ENCODE results near the gene TXNDC11. TPM values are rescaled to one million over a fixed set of nuclear protein-coding genes. Genes with fewer than 3 reads are reported as not detected.
"Not testable (repeated sequence)": the region's sequence is repeated elsewhere in the genome, so short reads cannot be mapped to it uniquely, and the experiment has no call there.

Gene TXNDC11, protein sequence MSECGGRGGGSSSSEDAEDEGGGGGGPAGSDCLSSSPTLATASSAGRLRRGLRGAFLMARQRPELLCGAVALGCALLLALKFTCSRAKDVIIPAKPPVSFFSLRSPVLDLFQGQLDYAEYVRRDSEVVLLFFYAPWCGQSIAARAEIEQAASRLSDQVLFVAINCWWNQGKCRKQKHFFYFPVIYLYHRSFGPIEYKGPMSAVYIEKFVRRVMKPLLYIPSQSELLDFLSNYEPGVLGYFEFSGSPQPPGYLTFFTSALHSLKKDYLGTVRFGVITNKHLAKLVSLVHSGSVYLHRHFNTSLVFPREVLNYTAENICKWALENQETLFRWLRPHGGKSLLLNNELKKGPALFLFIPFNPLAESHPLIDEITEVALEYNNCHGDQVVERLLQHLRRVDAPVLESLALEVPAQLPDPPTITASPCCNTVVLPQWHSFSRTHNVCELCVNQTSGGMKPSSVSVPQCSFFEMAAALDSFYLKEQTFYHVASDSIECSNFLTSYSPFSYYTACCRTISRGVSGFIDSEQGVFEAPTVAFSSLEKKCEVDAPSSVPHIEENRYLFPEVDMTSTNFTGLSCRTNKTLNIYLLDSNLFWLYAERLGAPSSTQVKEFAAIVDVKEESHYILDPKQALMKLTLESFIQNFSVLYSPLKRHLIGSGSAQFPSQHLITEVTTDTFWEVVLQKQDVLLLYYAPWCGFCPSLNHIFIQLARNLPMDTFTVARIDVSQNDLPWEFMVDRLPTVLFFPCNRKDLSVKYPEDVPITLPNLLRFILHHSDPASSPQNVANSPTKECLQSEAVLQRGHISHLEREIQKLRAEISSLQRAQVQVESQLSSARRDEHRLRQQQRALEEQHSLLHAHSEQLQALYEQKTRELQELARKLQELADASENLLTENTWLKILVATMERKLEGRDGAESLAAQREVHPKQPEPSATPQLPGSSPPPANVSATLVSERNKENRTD
- 10 to 100 TPM; 28.4 to 29.9 TPM for total RNA-seq

DNA sequence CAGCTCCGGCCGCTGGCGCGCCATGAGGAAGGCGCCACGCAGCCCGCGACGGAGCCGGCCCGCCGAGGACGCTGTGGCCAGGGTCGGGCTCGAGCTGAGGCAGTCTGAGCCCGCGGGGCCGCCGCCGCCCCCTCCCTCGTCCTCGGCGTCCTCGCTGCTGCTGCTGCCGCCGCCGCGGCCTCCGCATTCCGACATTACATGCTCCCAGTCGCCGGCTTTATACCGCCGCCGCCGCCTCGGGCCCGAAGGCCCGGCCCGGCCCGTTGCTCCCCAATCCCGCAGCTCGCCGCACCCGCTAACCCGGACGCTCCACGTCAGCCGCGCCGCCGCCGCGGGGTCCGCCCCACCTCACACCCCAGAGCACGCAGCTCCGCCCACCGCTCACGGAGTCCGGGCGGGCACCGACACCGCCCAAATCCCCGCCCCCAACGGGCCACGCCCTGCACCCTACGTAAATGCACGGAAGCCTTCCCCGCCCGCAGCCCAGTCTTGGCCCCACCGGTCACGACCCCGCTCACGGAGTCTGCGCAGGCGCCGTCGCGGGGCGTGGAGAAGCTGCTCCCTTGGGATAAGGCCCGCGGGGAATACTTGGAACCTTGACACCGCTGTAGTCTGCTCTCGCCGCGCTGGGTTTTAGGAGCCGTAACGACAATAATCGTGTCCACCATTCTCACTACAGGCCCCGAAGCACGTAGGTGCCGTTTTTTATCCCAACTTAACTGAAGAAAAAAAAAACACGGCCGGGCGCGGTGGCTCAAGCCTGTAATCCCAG lies at the start of gene TXNDC11:
Gene TXNDC11 (minus strand): TSS at position 322 of the 772 bp plus-strand sequence. CDS start 127 bp downstream, at position 195.
- CTCF ChIA-PET, result interaction anchor here (0.9 to 5.7 kb wide), 8 partner anchors 24 to 211 kb away, joined by 3 to 38 read pairs (median 4); partner anchors contain the start of gene ZC3H7A
- POLR2A ChIA-PET, result interaction anchor here (0.6 to 4.3 kb wide), 17 partner anchors 8 to 776 kb away, joined by 3 to 50 read pairs (median 4); partner anchors contain the start of genes GSPT1, LITAF, RSL1D1 and SOCS1
- intact Hi-C loops (cut with micrococcal nuclease), result loop anchor here (1.0 to 5.0 kb wide), 6 partner anchors 41 to 326 kb away; partner anchors contain the start of genes RSL1D1 and ZC3H7A
- H3K36me3 Mint-ChIP-seq, result peaks cover 19% of the 10 kb centered on the region
- H3K4me3 Mint-ChIP-seq, result peak within 1 kb of the TSS; percentile 89
- H3K9me3 Mint-ChIP-seq, result no peaks in the 10 kb centered on the region
- peak within 1 kb of the TSS; percentile 94 for H3K27ac Mint-ChIP-seq
- peaks cover 47% of the 10 kb centered on the region for H3K4me1 Mint-ChIP-seq (ENCODE audit: low read depth)
- no peaks in the 10 kb centered on the region for H3K27me3 Mint-ChIP-seq
- DNase-seq, result peak; percentile 99

DNA sequence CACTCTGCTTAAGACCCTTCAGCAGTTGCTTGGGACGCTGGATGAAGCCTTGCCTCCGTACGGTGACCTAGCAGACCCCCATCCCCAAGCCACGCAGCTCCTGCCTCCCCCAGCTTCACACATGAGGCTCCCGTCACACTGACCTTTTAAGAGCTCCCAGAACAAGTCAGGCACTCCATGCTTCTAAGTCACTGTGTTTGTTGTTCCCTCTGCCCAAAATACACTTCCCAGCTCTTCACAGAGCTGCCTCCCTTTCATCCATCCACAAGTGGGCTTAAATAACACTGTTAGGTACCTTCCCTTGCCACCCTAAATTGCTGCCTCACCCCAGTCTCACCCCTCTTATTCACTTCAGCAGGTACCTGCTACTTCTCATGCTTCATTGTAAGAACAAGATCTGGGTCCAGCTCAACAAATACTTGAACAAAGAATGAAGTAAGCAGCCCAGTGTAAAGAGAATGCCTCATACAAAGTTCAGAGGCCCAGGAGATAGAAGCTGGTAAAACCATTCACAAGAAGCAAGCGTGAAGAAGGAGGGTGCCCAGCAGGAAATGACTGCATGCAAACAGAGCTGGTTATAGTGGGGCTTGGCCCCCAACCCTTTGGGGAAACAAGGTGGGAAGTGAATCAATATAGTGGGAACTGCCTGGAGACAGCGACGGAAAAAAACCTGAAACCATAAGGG lies 48.6 kb upstream of the TXNDC11 start:
- no peaks in the 10 kb centered on the region for H3K27me3 Mint-ChIP-seq
- H3K4me3 Mint-ChIP-seq, result no peak overlapping the region
- H3K27ac Mint-ChIP-seq, result peak overlapping the region; percentile 71
- intact Hi-C loops (cut with micrococcal nuclease), result no loop called here
- ChIA-PET POLR2A (interaction anchor here (1.1 to 2.1 kb wide), 5 partner anchors 8 to 114 kb away, joined by 3 to 6 read pairs (median 4); partner anchors contain the start of gene TXNDC11), CTCF (interaction anchor here (0.6 kb wide), 2 partner anchors 64 to 916 kb away, joined by 3 to 4 read pairs; no protein-coding TSS in a partner anchor)
- H3K36me3 Mint-ChIP-seq, result peaks cover 30% of the 10 kb centered on the region
- peaks cover 86% of the 10 kb centered on the region for H3K4me1 Mint-ChIP-seq (ENCODE audit: low read depth)
- DNase-seq, result peak; percentile 12
- no peaks in the 10 kb centered on the region for H3K9me3 Mint-ChIP-seq

- DNase-seq, result peak; percentile 34
- no peaks in the 10 kb centered on the region for H3K27me3 Mint-ChIP-seq
- POLR2A ChIA-PET, result no interaction called here
- peaks cover 80% of the 10 kb centered on the region for H3K4me1 Mint-ChIP-seq (ENCODE audit: low read depth)
- CTCF ChIA-PET, result interaction anchor here (1.9 kb wide), 1 partner anchor 9 kb away, joined by 8 read pairs; the partner anchor contains the start of gene ZC3H7A
- H3K36me3 Mint-ChIP-seq, result peaks cover 13% of the 10 kb centered on the region
- H3K9me3 Mint-ChIP-seq, result no peaks in the 10 kb centered on the region
- H3K27ac Mint-ChIP-seq, result peak overlapping the region; percentile 74
- intact Hi-C loops (cut with micrococcal nuclease), result no loop called here
- H3K4me3 Mint-ChIP-seq, result no peak overlapping the region
Observed at GRCh38 chr16:11788914-11789313, 46.3 kb upstream of the TXNDC11 start.

GRCh38 chr16:11784980-11785599 lies 42.4 kb upstream of the TXNDC11 start:
- H3K27me3 Mint-ChIP-seq; H3K9me3 Mint-ChIP-seq; DNase-seq; intact Hi-C loops (cut with micrococcal nuclease); H3K4me3 Mint-ChIP-seq: not testable (repeated sequence)
- peaks cover 21% of the 10 kb centered on the region for H3K36me3 Mint-ChIP-seq
- peaks cover 78% of the 10 kb centered on the region for H3K4me1 Mint-ChIP-seq (ENCODE audit: low read depth)
- CTCF ChIA-PET, result interaction anchor here (0.6 to 10.2 kb wide), 3 partner anchors 12 to 42 kb away, joined by 3 to 99 read pairs (median 3); partner anchors contain the start of genes TXNDC11 and ZC3H7A
- POLR2A ChIA-PET, result interaction anchor here (0.7 to 5.4 kb wide), 2 partner anchors 12 to 204 kb away, joined by 3 to 34 read pairs; partner anchors contain the start of gene ZC3H7A
- peak overlapping the region; percentile 100 for H3K27ac Mint-ChIP-seq

GRCh38 chr16:11784381-11784780 lies 41.7 kb upstream of the TXNDC11 start:
- ChIA-PET POLR2A (interaction anchor here (5.4 kb wide), 1 partner anchor 13 kb away, joined by 34 read pairs; the partner anchor contains the start of gene ZC3H7A), CTCF (interaction anchor here (0.7 to 10.2 kb wide), 4 partner anchors 8 to 41 kb away, joined by 3 to 99 read pairs (median 4); partner anchors contain the start of genes TXNDC11 and ZC3H7A)
- H3K27ac Mint-ChIP-seq, result peak overlapping the region; percentile 100
- H3K27me3 Mint-ChIP-seq; H3K4me3 Mint-ChIP-seq; intact Hi-C loops (cut with micrococcal nuclease); DNase-seq; H3K9me3 Mint-ChIP-seq: not testable (repeated sequence)
- peaks cover 74% of the 10 kb centered on the region for H3K4me1 Mint-ChIP-seq (ENCODE audit: low read depth)
- H3K36me3 Mint-ChIP-seq, result peaks cover 23% of the 10 kb centered on the region

DNA sequence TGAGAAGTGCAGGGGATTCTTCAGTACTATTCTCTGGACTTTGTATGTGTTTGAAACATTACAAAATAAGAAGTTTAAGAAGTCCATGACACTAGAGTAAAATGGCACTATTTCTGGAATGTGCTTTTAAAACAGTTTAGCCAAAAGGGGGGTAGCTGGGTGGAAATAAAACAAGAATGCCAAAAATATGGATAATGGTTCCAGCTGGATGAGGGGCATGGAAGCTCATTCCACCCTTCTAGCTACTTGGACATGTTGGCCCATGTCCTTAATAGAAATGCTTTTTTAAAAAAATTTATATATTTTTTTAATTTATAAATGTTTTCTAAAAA lies 41.3 kb upstream of the TXNDC11 start:
- intact Hi-C loops (cut with micrococcal nuclease), result no loop called here
- peaks cover 71% of the 10 kb centered on the region for H3K4me1 Mint-ChIP-seq (ENCODE audit: low read depth)
- no peaks in the 10 kb centered on the region for H3K9me3 Mint-ChIP-seq
- no peak for DNase-seq
- H3K36me3 Mint-ChIP-seq, result peaks cover 24% of the 10 kb centered on the region
- POLR2A ChIA-PET, result interaction anchor here (5.4 kb wide), 1 partner anchor 13 kb away, joined by 34 read pairs; the partner anchor contains the start of gene ZC3H7A
- peak overlapping the region; percentile 100 for H3K27ac Mint-ChIP-seq
- H3K4me3 Mint-ChIP-seq, result peak overlapping the region; percentile 78
- CTCF ChIA-PET, result interaction anchor here (0.7 to 10.2 kb wide), 4 partner anchors 9 to 41 kb away, joined by 3 to 99 read pairs (median 4); partner anchors contain the start of genes TXNDC11 and ZC3H7A
- H3K27me3 Mint-ChIP-seq, result no peaks in the 10 kb centered on the region

DNA sequence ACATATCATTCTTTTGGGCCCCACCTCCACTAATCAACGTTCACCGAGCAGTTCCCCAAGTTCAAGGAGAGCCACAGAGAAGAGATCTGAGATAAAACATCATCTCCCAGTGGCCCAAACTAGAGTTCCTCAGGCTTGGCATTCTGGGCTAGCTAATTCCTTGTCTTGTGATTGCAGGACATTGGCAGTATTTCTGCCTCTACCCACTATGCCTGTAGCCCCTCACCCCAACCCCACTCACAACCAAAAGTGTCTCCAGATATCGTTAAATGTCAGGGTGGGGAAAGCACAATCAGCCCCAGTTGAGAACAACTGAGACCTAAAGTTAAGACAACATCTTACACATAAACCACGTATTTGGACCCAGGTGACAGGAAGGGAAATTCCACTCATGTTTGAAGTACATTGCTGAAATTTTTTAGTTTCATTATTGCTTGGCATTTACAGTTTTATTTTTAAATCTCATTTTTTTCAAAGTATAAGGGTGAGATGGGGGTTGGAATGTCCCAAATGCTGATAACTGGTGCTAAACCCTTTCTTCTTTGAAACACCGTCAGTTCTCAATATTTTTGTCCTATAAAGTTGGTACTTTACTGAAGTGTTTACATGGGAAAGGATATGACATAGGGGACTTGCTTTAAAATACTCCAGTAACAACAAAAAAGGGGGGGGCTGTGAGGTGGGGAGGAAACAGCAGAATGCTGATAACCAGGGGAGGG lies 40.8 kb upstream of the TXNDC11 start:
- ChIA-PET POLR2A (interaction anchor here (0.6 to 5.4 kb wide), 6 partner anchors 8 to 53 kb away, joined by 3 to 34 read pairs (median 4); partner anchors contain the start of genes TXNDC11 and ZC3H7A), CTCF (interaction anchor here (0.7 to 10.2 kb wide), 3 partner anchors 9 to 14 kb away, joined by 3 to 99 read pairs (median 4); partner anchors contain the start of gene ZC3H7A)

GRCh38 chr16:11781773-11782172 lies 39.1 kb upstream of the TXNDC11 start:
- DNase-seq, result no peak
- intact Hi-C loops (cut with micrococcal nuclease), result no loop called here
- Mint-ChIP-seq H3K9me3 (no peaks in the 10 kb centered on the region), H3K27me3 (no peaks in the 10 kb centered on the region), H3K36me3 (peaks cover 24% of the 10 kb centered on the region), H3K27ac (peak overlapping the region; percentile 100), H3K4me1 (ENCODE audit: low read depth) (peaks cover 51% of the 10 kb centered on the region), H3K4me3 (peak overlapping the region; percentile 52)
- ChIA-PET CTCF (interaction anchor here (10.2 kb wide), 1 partner anchor 15 kb away, joined by 99 read pairs; the partner anchor contains the start of gene ZC3H7A), POLR2A (interaction anchor here (1.4 to 5.4 kb wide), 3 partner anchors 10 to 39 kb away, joined by 3 to 34 read pairs (median 6); partner anchors contain the start of genes TXNDC11 and ZC3H7A)

More for the DNA sequence above, 40.8 kb upstream of the TXNDC11 start:
- Mint-ChIP-seq H3K36me3 (peaks cover 24% of the 10 kb centered on the region), H3K27ac (peak overlapping the region; percentile 100), H3K4me1 (ENCODE audit: low read depth) (peaks cover 68% of the 10 kb centered on the region), H3K27me3 (no peaks in the 10 kb centered on the region), H3K9me3 (no peaks in the 10 kb centered on the region), H3K4me3 (peak overlapping the region; percentile 78)
- DNase-seq, result peak; percentile 61
- intact Hi-C loops (cut with micrococcal nuclease), result loop anchor here (1.0 kb wide), 4 partner anchors 10 to 41 kb away; partner anchors contain the start of genes TXNDC11 and ZC3H7A

DNA sequence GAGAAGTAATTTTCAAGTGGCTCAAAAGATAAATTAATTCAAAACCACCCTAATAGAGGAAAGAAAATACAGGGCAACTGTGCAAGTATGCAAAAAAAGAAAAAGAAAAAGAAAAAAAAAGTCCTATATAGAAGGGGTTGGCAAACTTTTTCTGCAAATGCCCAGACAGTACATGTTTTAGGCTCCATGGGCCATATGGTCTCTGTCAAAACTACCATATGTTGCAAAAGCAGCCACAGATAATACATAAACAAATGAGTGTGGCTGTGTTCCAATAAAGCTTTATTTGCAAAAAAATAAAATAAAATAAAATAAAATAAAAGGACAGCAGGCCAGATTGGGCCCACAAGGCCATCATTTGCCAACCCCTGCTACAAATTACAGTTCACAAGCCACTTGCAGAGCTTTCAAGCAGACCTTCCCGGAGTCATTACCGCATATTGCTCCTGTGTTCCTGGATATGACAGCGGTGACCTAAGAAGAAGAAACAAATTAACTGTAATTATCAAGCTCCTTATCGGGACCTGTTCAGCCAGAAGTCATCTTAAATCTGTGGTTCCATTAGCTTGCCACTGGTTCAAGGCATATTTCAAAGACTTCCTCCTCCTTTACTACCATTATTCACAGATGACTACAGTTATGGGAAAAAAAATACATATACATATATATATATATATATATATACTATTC lies 38.5 kb upstream of the TXNDC11 start:
- DNase-seq, result no peak
- Mint-ChIP-seq H3K27me3 (no peaks in the 10 kb centered on the region), H3K4me3 (no peak overlapping the region), H3K27ac (peak overlapping the region; percentile 100), H3K4me1 (ENCODE audit: low read depth) (peaks cover 45% of the 10 kb centered on the region), H3K9me3 (no peaks in the 10 kb centered on the region), H3K36me3 (peaks cover 24% of the 10 kb centered on the region)
- intact Hi-C loops (cut with micrococcal nuclease), result no loop called here
- ChIA-PET CTCF (interaction anchor here (0.7 to 10.2 kb wide), 4 partner anchors 16 to 726 kb away, joined by 3 to 99 read pairs (median 4); partner anchors contain the start of gene ZC3H7A), POLR2A (interaction anchor here (1.4 to 5.4 kb wide), 3 partner anchors 11 to 38 kb away, joined by 3 to 34 read pairs (median 3); partner anchors contain the start of genes TXNDC11 and ZC3H7A)
